NCI-H2081 (cell line): ENCODE data around the gene PLIN4.
A peak's percentile ranks its signal among the peaks of the same experiment; 100 is the strongest.

Source experiments
- DNase-seq, 2 experiments: peaks; one replicate each; lab custom pipeline; 2025; lab: John Stamatoyannopoulos, UW

PLIN4 gene

GRCh38 chr19:4507150-4507452 lies 11.2 kb downstream of the PLIN4 start:
- no peak for DNase-seq

- DNase-seq = no peak
Observed at GRCh38 chr19:4506449-4507149, 11.7 kb downstream of the PLIN4 start.

- no peak for DNase-seq
Observed at GRCh38 chr19:4505570-4506448, 12.5 kb downstream of the PLIN4 start.

GRCh38 chr19:4504891-4505569 lies 13.3 kb downstream of the PLIN4 start:
- no peak for DNase-seq

GRCh38 chr19:4504297-4504701 lies 14.0 kb downstream of the PLIN4 start:
- no peak for DNase-seq

GRCh38 chr19:4503825-4504170 lies 14.5 kb downstream of the PLIN4 start:
- DNase-seq = no peak

GRCh38 chr19:4503132-4503824 lies 15.0 kb downstream of the PLIN4 start:
- peak in 1 of 2 experiments; percentile 2 for DNase-seq

GRCh38 chr19:4502282-4503131 lies 15.8 kb downstream of the PLIN4 start:
- DNase-seq = no peak

- DNase-seq = no peak
Observed at GRCh38 chr19:4501691-4502090, 16.6 kb downstream of the PLIN4 start.

- DNase-seq = no peak
Observed at GRCh38 chr19:4500841-4501591, 17.3 kb downstream of the PLIN4 start.

GRCh38 chr19:4499855-4500254 lies 18.4 kb downstream of the PLIN4 start:
- DNase-seq = no peak

- no peak for DNase-seq
Observed at GRCh38 chr19:4499318-4499717, 19.0 kb downstream of the PLIN4 start.

- DNase-seq = no peak
Observed at GRCh38 chr19:4498694-4499093, 19.6 kb downstream of the PLIN4 start.

GRCh38 chr19:4497770-4498389 lies 20.4 kb downstream of the PLIN4 start:
- DNase-seq = no peak

GRCh38 chr19:4496304-4496703 lies 22.0 kb downstream of the PLIN4 start:
- DNase-seq = no peak

- DNase-seq = no peak
Observed at GRCh38 chr19:4495471-4495870, 22.8 kb downstream of the PLIN4 start.

- DNase-seq = no peak
Observed at GRCh38 chr19:4494691-4495064, 23.6 kb downstream of the PLIN4 start.

- no peak for DNase-seq
Observed at GRCh38 chr19:4493929-4494690, 24.2 kb downstream of the PLIN4 start.

- no peak for DNase-seq
Observed at GRCh38 chr19:4493104-4493928, 25.0 kb downstream of the PLIN4 start.
